Caco-2 (cell line): Measurements from ENCODE around the gene TRPM1. TPM values are rescaled to one million over a fixed set of nuclear protein-coding genes. Genes with fewer than 3 reads are reported as not detected.

Experiments
- BruUV-seq: library from RNA; stranded (reverse); fragments of 400-500 nt; replicated peaks from 2 replicates; lab custom pipeline; 2021; lab: Mats Ljungman, UMichigan
- CTCF ChIA-PET: fragments of 300-600 bp; sonication (Branson Sonifier 250); formaldehyde crosslinking; loops from one replicate; lab custom pipeline; 2022; ENCODE audit warnings: antibody characterized with exemption; lab: Charles Lee
- POLR2A ChIA-PET: fragments of 300-600 bp; sonication (Branson Sonifier 250); formaldehyde crosslinking; loops from one replicate; lab custom pipeline; 2022; ENCODE audit warnings: antibody characterized with exemption; lab: Charles Lee
- DNase-seq, 2 experiments: peaks; one replicate each; pipeline versions ENCODE4 v3.0.0 to v3.0.0-alpha.2; 2020 to 2022
- H3K27me3 ChIP-seq: replicated peaks from 2 replicates; pipeline ENCODE4 v1.6.0; 2011; ENCODE audit warnings: low read length; ENCODE audit not compliant: control insufficient read depth, insufficient read depth
- H3K36me3 ChIP-seq: 2 replicates; pipeline ENCODE4 v1.5.1; 2011; ENCODE audit warnings: low read length; ENCODE audit not compliant: control insufficient read depth, insufficient read depth
- H3K4me1 ChIP-seq: fragments of 250-450 bp; sonication (Bioruptor Pico); 2 replicates; pipeline ENCODE4 v1.5.1; 2020; ENCODE audit warnings: mild to moderate bottlenecking
- H3K4me3 ChIP-seq: 2 replicates; pipeline ENCODE4 v1.5.1; 2011; ENCODE audit warnings: low read depth, mild to moderate bottlenecking, control low read depth, low read length
- H3K9me3 ChIP-seq: fragments of 250-450 bp; sonication (Bioruptor Pico); 2 replicates; pipeline ENCODE4 v1.5.1; 2020; ENCODE audit warnings: mild to moderate bottlenecking, moderate library complexity
- H3K27ac Mint-ChIP-seq: one replicate; pipeline ENCODE4 v1.8.0; 2022; ENCODE audit warnings: mixed read lengths; ENCODE audit not compliant: unreplicated experiment
- H3K27me3 Mint-ChIP-seq: one replicate; pipeline ENCODE4 v1.8.0; 2022; ENCODE audit warnings: mixed read lengths; ENCODE audit not compliant: insufficient read depth, unreplicated experiment
- H3K36me3 Mint-ChIP-seq: one replicate; pipeline ENCODE4 v1.8.0; 2022; ENCODE audit warnings: mild to moderate bottlenecking, mixed read lengths; ENCODE audit not compliant: insufficient read depth, unreplicated experiment
- H3K4me1 Mint-ChIP-seq: one replicate; pipeline ENCODE4 v1.8.0; 2022; ENCODE audit warnings: low read depth, mixed read lengths; ENCODE audit not compliant: unreplicated experiment
- H3K4me3 Mint-ChIP-seq: one replicate; pipeline ENCODE4 v1.8.0; 2022; ENCODE audit warnings: mild to moderate bottlenecking, moderate library complexity, mixed read lengths; ENCODE audit not compliant: unreplicated experiment
- H3K9me3 Mint-ChIP-seq: one replicate; pipeline ENCODE4 v1.8.0; 2022; ENCODE audit warnings: mixed read lengths; ENCODE audit not compliant: unreplicated experiment
- CTCF ChIP-seq, 2 experiments: fragments of 200-600 bp in 1 of 2; IDR thresholded peaks; 1 replicate in 1 of 2; 2 replicates in 1 of 2; pipeline versions ENCODE4 v1.5.1 to v1.8.0; 2011 to 2022; ENCODE audit warnings: antibody characterized with exemption in 1 of 2, control low read depth in 1 of 2, inconsistent platforms in 1 of 2, low read depth in 1 of 2, low read length in 1 of 2, mild to moderate bottlenecking in 1 of 2, moderate library complexity in 1 of 2; ENCODE audit not compliant: insufficient read depth in 1 of 2, severe bottlenecking in 1 of 2, unreplicated experiment in 1 of 2
- intact Hi-C: fragments of 100-400 bp; cut with micrococcal nuclease; formaldehyde crosslinking; loops from one replicate; pipeline ENCODE4 v1.10.0; 2022; ENCODE audit not compliant: unreplicated experiment
- total RNA-seq: library from RNA; stranded (reverse); gene quantifications from 2 replicates; pipeline ENCODE4 v1.2.3, GENCODE V29; 2022

Gene TRPM1
- total RNA-seq, 1 experiment from 2014 or later, result not detected

- no TSS peak for BruUV-seq
Measured at GRCh38 chr15:30990446-30991254, 110.9 kb downstream of the TRPM1 start.

GRCh38 chr15:30990036-30990435, 111.5 kb downstream of the TRPM1 start:
- BruUV-seq, result TSS peak; percentile 51
- H3K4me1 Mint-ChIP-seq, result peaks cover 14% of the 10 kb centered on the region
- peaks cover 2% of the 10 kb centered on the region for H3K9me3 Mint-ChIP-seq
- peak overlapping the region; percentile 86 for H3K4me3 Mint-ChIP-seq
- Histone ChIP-seq H3K36me3 (no peaks in the 10 kb centered on the region; the same call in none of the 2 replicates), H3K4me3 (peak overlapping the region; percentile 97), H3K27me3 (no peaks in the 10 kb centered on the region), H3K9me3 (no peaks in the 10 kb centered on the region), H3K4me1 (peaks cover 20% of the 10 kb centered on the region)
- intact Hi-C loops, result loop anchor here (5.0 kb wide), 1 partner anchor 88 kb away; the partner anchor contains the start of gene FAN1
- H3K36me3 Mint-ChIP-seq, result peaks cover 37% of the 10 kb centered on the region
- ChIA-PET CTCF (interaction anchor here (3.1 kb wide), 1 partner anchor 139 kb away, joined by 21 read pairs; no protein-coding TSS in a partner anchor), POLR2A (interaction anchor here (3.0 kb wide), 1 partner anchor 34 kb away, joined by 39 read pairs; no protein-coding TSS in a partner anchor)
- no peak for TF ChIP-seq CTCF (IDR thresholded peaks at IDR 0.05; ENCODE audit: insufficient read depth in 1 of 2, low read depth in 1 of 2, low read length in 1 of 2, severe bottlenecking in 1 of 2, unreplicated experiment in 1 of 2)
- H3K27ac Mint-ChIP-seq, result peak overlapping the region; percentile 90
- H3K27me3 Mint-ChIP-seq, result no peaks in the 10 kb centered on the region
- DNase-seq, result peak in 1 of 2 experiments; percentile 15

More at GRCh38 chr15:30990446-30991254, 110.9 kb downstream of the TRPM1 start:
- Histone ChIP-seq H3K9me3 (no peaks in the 10 kb centered on the region), H3K36me3 (no peaks in the 10 kb centered on the region; the same call in 1 of the 2 replicates), H3K4me1 (peaks cover 20% of the 10 kb centered on the region), H3K27me3 (no peaks in the 10 kb centered on the region), H3K4me3 (peak overlapping the region; percentile 97)
- no peak for DNase-seq
- Mint-ChIP-seq H3K9me3 (peaks cover 8% of the 10 kb centered on the region), H3K27ac (peak overlapping the region; percentile 90), H3K27me3 (no peaks in the 10 kb centered on the region), H3K4me1 (peaks cover 14% of the 10 kb centered on the region), H3K4me3 (peak overlapping the region; percentile 86), H3K36me3 (peaks cover 31% of the 10 kb centered on the region)
- intact Hi-C loops, result loop anchor here (1.0 to 5.0 kb wide), 5 partner anchors 24 to 139 kb away; partner anchors contain the start of gene FAN1
- ChIA-PET POLR2A (interaction anchor here (0.5 to 3.0 kb wide), 4 partner anchors 23 to 102 kb away, joined by 3 to 39 read pairs (median 12); no protein-coding TSS in a partner anchor), CTCF (interaction anchor here (1.6 to 3.1 kb wide), 3 partner anchors 34 to 139 kb away, joined by 6 to 21 read pairs (median 7); no protein-coding TSS in a partner anchor)
- TF ChIP-seq CTCF (IDR thresholded peaks at IDR 0.05; ENCODE audit: insufficient read depth in 1 of 2, low read depth in 1 of 2, low read length in 1 of 2, severe bottlenecking in 1 of 2, unreplicated experiment in 1 of 2), result no peak

- no TSS peak for BruUV-seq
- POLR2A ChIA-PET, result no interaction called here
- no peak for DNase-seq
- Histone ChIP-seq H3K9me3 (no peaks in the 10 kb centered on the region), H3K4me1 (peaks cover 17% of the 10 kb centered on the region), H3K27me3 (no peaks in the 10 kb centered on the region), H3K4me3 (no peak overlapping the region), H3K36me3 (no peaks in the 10 kb centered on the region; the same call in none of the 2 replicates)
- CTCF ChIA-PET, result interaction anchor here (2.6 kb wide), 1 partner anchor 144 kb away, joined by 9 read pairs; no protein-coding TSS in a partner anchor
- H3K9me3 Mint-ChIP-seq, result no peaks in the 10 kb centered on the region
- H3K4me3 Mint-ChIP-seq, result no peak overlapping the region
- peaks cover 7% of the 10 kb centered on the region for H3K4me1 Mint-ChIP-seq
- H3K27ac Mint-ChIP-seq, result peak overlapping the region; percentile 13
- intact Hi-C loops, result no loop called here
- no peak for TF ChIP-seq CTCF (IDR thresholded peaks at IDR 0.05; ENCODE audit: insufficient read depth in 1 of 2, low read depth in 1 of 2, low read length in 1 of 2, severe bottlenecking in 1 of 2, unreplicated experiment in 1 of 2)
- no peaks in the 10 kb centered on the region for H3K27me3 Mint-ChIP-seq
- H3K36me3 Mint-ChIP-seq, result peaks cover 62% of the 10 kb centered on the region
Measured at GRCh38 chr15:30985081-30985531, 116.4 kb downstream of the TRPM1 start.
